GM18909 (cell line): Measurements from ENCODE around the gene SEMA3C.

Experiments used
- ATAC-seq: cut with Tn5 transposase; IDR thresholded peaks from one replicate; pipeline ENCODE4 v1.9.1; 2021; ENCODE audit warnings: mild to moderate bottlenecking; ENCODE audit not compliant: unreplicated experiment, poor library complexity

SEMA3C gene

GRCh38 chr7:80918909-80919721 lies at the start of gene SEMA3C:
Gene SEMA3C (minus strand): TSS chr7:80919051. CDS start chr7:80916781, 2,270 bp downstream.
- peak; percentile 87 for ATAC-seq

GRCh38 chr7:80968606-80969005 lies 49.8 kb upstream of the SEMA3C start:
- no peak for ATAC-seq

GRCh38 chr7:80967917-80968297 lies 49.1 kb upstream of the SEMA3C start:
- no peak for ATAC-seq

- no peak for ATAC-seq
Measured at GRCh38 chr7:80967071-80967916, 48.4 kb upstream of the SEMA3C start.

- ATAC-seq: no peak
Measured at GRCh38 chr7:80960244-80960795, 41.5 kb upstream of the SEMA3C start.

- ATAC-seq: no peak
Measured at GRCh38 chr7:80957226-80957777, 38.5 kb upstream of the SEMA3C start.

- no peak for ATAC-seq
Measured at GRCh38 chr7:80954191-80954590, 35.3 kb upstream of the SEMA3C start.

- no peak for ATAC-seq
Measured at GRCh38 chr7:80950550-80950967, 31.7 kb upstream of the SEMA3C start.

- no peak for ATAC-seq
Measured at GRCh38 chr7:80949449-80949848, 30.6 kb upstream of the SEMA3C start.

GRCh38 chr7:80946858-80947257 lies 28.0 kb upstream of the SEMA3C start:
- ATAC-seq: no peak

GRCh38 chr7:80945976-80946375 lies 27.1 kb upstream of the SEMA3C start:
- no peak for ATAC-seq

GRCh38 chr7:80943342-80943741 lies 24.5 kb upstream of the SEMA3C start:
- no peak for ATAC-seq

- no peak for ATAC-seq
Measured at GRCh38 chr7:80942261-80943041, 23.6 kb upstream of the SEMA3C start.

GRCh38 chr7:80941208-80941758 lies 22.4 kb upstream of the SEMA3C start:
- no peak for ATAC-seq

GRCh38 chr7:80940539-80941207 lies 21.8 kb upstream of the SEMA3C start:
- no peak for ATAC-seq

GRCh38 chr7:80937336-80937735 lies 18.5 kb upstream of the SEMA3C start:
- no peak for ATAC-seq

GRCh38 chr7:80935991-80936780 lies 17.3 kb upstream of the SEMA3C start:
- ATAC-seq: no peak

- no peak for ATAC-seq
Measured at GRCh38 chr7:80934321-80934720, 15.5 kb upstream of the SEMA3C start.
